Measurements from ENCODE around the gene HSF4.
A peak's percentile ranks its signal among the peaks of the same experiment; 100 is the strongest.

HSF4 gene

GRCh38 chr16:67166598-67167168 lies 2.1 kb downstream of the HSF4 start:
- no peak for DNase-seq (ENCODE audit: low read depth, low spot score)

GRCh38 chr16:67167588-67167987 lies 3.0 kb downstream of the HSF4 start:
- no peak for DNase-seq (ENCODE audit: low read depth, low spot score)

- no peak for DNase-seq (ENCODE audit: low read depth, low spot score)
Measured at GRCh38 chr16:67169011-67169451, 4.5 kb downstream of the HSF4 start.

GRCh38 chr16:67169642-67170167 lies 5.2 kb downstream of the HSF4 start:
- DNase-seq (ENCODE audit: low read depth, low spot score), result no peak

GRCh38 chr16:67170168-67170948 lies 5.8 kb downstream of the HSF4 start, which contains the start of gene NOL3:
Gene NOL3 (plus strand): TSS chr16:67170538.
- DNase-seq (ENCODE audit: low read depth, low spot score), result no peak

- no peak for DNase-seq (ENCODE audit: low read depth, low spot score)
Measured at GRCh38 chr16:67170949-67171649, 6.6 kb downstream of the HSF4 start.

- DNase-seq (ENCODE audit: low read depth, low spot score), result no peak
Measured at GRCh38 chr16:67173323-67173722, 8.8 kb downstream of the HSF4 start.

- DNase-seq (ENCODE audit: low read depth, low spot score), result no peak
Measured at GRCh38 chr16:67173808-67174705, 9.5 kb downstream of the HSF4 start.

- DNase-seq (ENCODE audit: low read depth, low spot score), result no peak
Measured at GRCh38 chr16:67174706-67175231, 10.2 kb downstream of the HSF4 start.

- no peak for DNase-seq (ENCODE audit: low read depth, low spot score)
Measured at GRCh38 chr16:67176662-67177061, 12.1 kb downstream of the HSF4 start.

GRCh38 chr16:67177743-67178699 lies 13.5 kb downstream of the HSF4 start:
- DNase-seq (ENCODE audit: low read depth, low spot score), result no peak

- no peak for DNase-seq (ENCODE audit: low read depth, low spot score)
Measured at GRCh38 chr16:67179421-67180080, 15.0 kb downstream of the HSF4 start.

- no peak for DNase-seq (ENCODE audit: low read depth, low spot score)
Measured at GRCh38 chr16:67180166-67180565, 15.6 kb downstream of the HSF4 start.

GRCh38 chr16:67181346-67181745 lies 16.8 kb downstream of the HSF4 start:
- DNase-seq (ENCODE audit: low read depth, low spot score), result no peak

- DNase-seq (ENCODE audit: low read depth, low spot score), result no peak
Measured at GRCh38 chr16:67182288-67182687, 17.7 kb downstream of the HSF4 start.

- DNase-seq (ENCODE audit: low read depth, low spot score), result no peak
Measured at GRCh38 chr16:67183284-67183626, 18.7 kb downstream of the HSF4 start.

- DNase-seq (ENCODE audit: low read depth, low spot score), result peak; percentile 90
Measured at GRCh38 chr16:67183627-67184452, 19.3 kb downstream of the HSF4 start, which contains the start of gene MATCAP1. Gene MATCAP1 (minus strand): TSS chr16:67183963. CDS start chr16:67180610, 3,353 bp downstream.

- no peak for DNase-seq (ENCODE audit: low read depth, low spot score)
Measured at GRCh38 chr16:67184453-67184994, 20.0 kb downstream of the HSF4 start.
